Astrocyte (in vitro differentiated cells and primary cell): Measurements from ENCODE around the gene MSMO1.

ENCODE experiments used
- CTCF ChIP-seq: IDR thresholded peaks from 2 replicates; pipeline ENCODE4 v1.5.1; 2011; ENCODE audit warnings: low read depth, mild to moderate bottlenecking, inconsistent platforms, low read length, moderate library complexity; ENCODE audit not compliant: insufficient read depth
- EZH2 ChIP-seq: IDR thresholded peaks from 2 replicates; pipeline ENCODE4 v1.6.1; 2012; ENCODE audit warnings: mild to moderate bottlenecking, low read length, inconsistent platforms; ENCODE audit not compliant: insufficient read depth

GRCh38 chr4:165325732-165326512, 1.5 kb upstream of the MSMO1 start:
- TF ChIP-seq CTCF (no peak), EZH2 (no peak)
